ENCODE data around the gene KCNIP4. TPM values are rescaled to one million over a fixed set of nuclear protein-coding genes. Genes with fewer than 3 reads are reported as not detected.

KCNIP4 gene
- total and polyA plus RNA-seq, 7 donors, result 0.03 TPM; not detected in 6

GRCh38 chr4:20773144-20773997 lies 1175.2 kb downstream of the KCNIP4 start:
- H3K27ac ChIP-seq, result no peak overlapping the region
- H3K27me3 ChIP-seq (ENCODE audit: insufficient read depth in 3 of 3, low read length in 2 of 3), result no peaks in the 10 kb centered on the region
- H3K9me3 ChIP-seq, result no peaks in the 10 kb centered on the region
- H3K36me3 ChIP-seq (ENCODE audit: insufficient read depth in 1 of 2, low read depth in 1 of 2), result no peaks in the 10 kb centered on the region
- no peaks in the 10 kb centered on the region for H3K4me1 ChIP-seq
- intact Hi-C loops (cut with DNase I), result loop anchor here in 1 of 2 donors (10.0 kb wide), 1 partner anchor 991 kb away; no protein-coding TSS in a partner anchor
- H3K4me3 ChIP-seq, result no peak overlapping the region
- DNase-seq (peak in 1 of 2 donors; percentile 12), ATAC-seq (no peak)
- TF ChIP-seq CTCF (IDR thresholded peaks at IDR 0.05), result peak; percentile 35
- 26 to 34% (median 28%) methylated on average over 14 of the region's 14 CpGs for WGBS, 3 donors

- no peak for TF ChIP-seq CTCF (IDR thresholded peaks at IDR 0.05)
- WGBS, 3 donors, result 77 to 83% (median 82%) methylated on average over 13 of the region's 13 CpGs
- no peak for ATAC-seq
- no peaks in the 10 kb centered on the region for H3K4me1 ChIP-seq
- no peaks in the 10 kb centered on the region for H3K36me3 ChIP-seq (ENCODE audit: insufficient read depth in 1 of 2, low read depth in 1 of 2)
- DNase-seq, result no peak
- H3K9me3 ChIP-seq, result no peaks in the 10 kb centered on the region
- intact Hi-C loops (cut with DNase I), result no loop called here
- H3K27ac ChIP-seq, result no peak overlapping the region
- H3K4me3 ChIP-seq, result no peak overlapping the region
- H3K27me3 ChIP-seq (ENCODE audit: insufficient read depth in 3 of 3, low read length in 2 of 3), result no peaks in the 10 kb centered on the region
These were observed 1184.1 kb downstream of the KCNIP4 start for GRCh38 chr4:20764366-20764992.

GRCh38 chr4:20761826-20762225 lies 1186.7 kb downstream of the KCNIP4 start:
- Histone ChIP-seq H3K4me3 (no peak overlapping the region), H3K4me1 (no peaks in the 10 kb centered on the region), H3K36me3 (ENCODE audit: insufficient read depth in 1 of 2, low read depth in 1 of 2) (no peaks in the 10 kb centered on the region), H3K9me3 (no peaks in the 10 kb centered on the region), H3K27me3 (ENCODE audit: insufficient read depth in 3 of 3, low read length in 2 of 3) (no peaks in the 10 kb centered on the region), H3K27ac (no peak overlapping the region)
- no peak for TF ChIP-seq CTCF (IDR thresholded peaks at IDR 0.05)
- DNase-seq, result no peak
- WGBS, 3 donors, result 97 to 100% (median 100%) methylated on average over 1 of the region's 1 CpG
- intact Hi-C loops (cut with DNase I), result no loop called here
- no peak for ATAC-seq

GRCh38 chr4:20761382-20761781 lies 1187.2 kb downstream of the KCNIP4 start:
- no peaks in the 10 kb centered on the region for H3K9me3 ChIP-seq
- no peak overlapping the region for H3K27ac ChIP-seq
- H3K36me3 ChIP-seq (ENCODE audit: insufficient read depth in 1 of 2, low read depth in 1 of 2), result no peaks in the 10 kb centered on the region
- ATAC-seq (no peak), DNase-seq (no peak)
- intact Hi-C loops (cut with DNase I), result no loop called here
- H3K27me3 ChIP-seq (ENCODE audit: insufficient read depth in 3 of 3, low read length in 2 of 3), result no peaks in the 10 kb centered on the region
- no peak overlapping the region for H3K4me3 ChIP-seq
- no peaks in the 10 kb centered on the region for H3K4me1 ChIP-seq
- no peak for TF ChIP-seq CTCF (IDR thresholded peaks at IDR 0.05)

Measured in psoas muscle (tissue), 8 donors.